Measurements from ENCODE around the gene TACSTD2. TPM values are rescaled to one million over a fixed set of nuclear protein-coding genes. Genes with fewer than 3 reads are reported as not detected.
"Not testable (repeated sequence)": the region's sequence is repeated elsewhere in the genome, so short reads cannot be mapped to it uniquely, and the experiment has no call there.

TACSTD2 gene
- total and polyA plus RNA-seq, 2 donors (not counting 1 experiment from before 2014, with no cell fraction given): not detected

GRCh38 chr1:58566339-58566738 is 10.7 kb downstream of the TACSTD2 start:
- no peak overlapping the region for H3K4me3 Mint-ChIP-seq
- no peaks in the 10 kb centered on the region for H3K79me2 ChIP-seq (ENCODE audit: control insufficient read depth, insufficient read depth, low read length)
- no peaks in the 10 kb centered on the region for H4K20me1 ChIP-seq (ENCODE audit: control insufficient read depth, insufficient read depth, low read length, poor library complexity, severe bottlenecking)
- no CpG with 5 or more reads among the region's 3 CpGs for WGBS (ENCODE audit: insufficient coverage)
- POLR2A ChIA-PET: no interaction called here
- no peak overlapping the region for H3K9ac ChIP-seq (ENCODE audit: low read length)
- H3K27me3 ChIP-seq (replicated peaks in 1 of 4; ENCODE audit: control extremely low read depth in 1 of 4, control insufficient read depth in 3 of 4, insufficient read depth in 4 of 4, low read length in 3 of 4): peaks cover 0 to 7% (median 5%) of the 10 kb centered on the region in 4 experiments
- no peaks in the 10 kb centered on the region for H3K4me1 Mint-ChIP-seq
- CTCF ChIA-PET: no interaction called here
- no peak overlapping the region for H3K27ac Mint-ChIP-seq
- H3K4me3 ChIP-seq (ENCODE audit: control extremely low read depth in 1 of 5, extremely low read depth in 1 of 5, insufficient read depth in 1 of 5, low read depth in 2 of 5, low read length in 4 of 5): no peak overlapping the region
- TF ChIP-seq EZH2 (IDR thresholded peaks at IDR 0.05; ENCODE audit: borderline replicate concordance, insufficient read depth, low read depth, low read length, poor library complexity, severe bottlenecking) (no peak), CTCF (IDR thresholded peaks at IDR 0.05) (no peak)
- H3K27me3 Mint-ChIP-seq: peaks cover 53% of the 10 kb centered on the region
- no peaks in the 10 kb centered on the region for H3K4me1 ChIP-seq (ENCODE audit: control insufficient read depth in 2 of 2, insufficient read depth in 2 of 2, low read length in 2 of 2)
- no peaks in the 10 kb centered on the region for H3K9me3 Mint-ChIP-seq (ENCODE audit: insufficient read depth)
- H3K4me2 ChIP-seq (replicated peaks; ENCODE audit: low read depth, low read length, poor library complexity, severe bottlenecking): no peak overlapping the region
- H3K9me3 ChIP-seq (ENCODE audit: control extremely low read depth in 1 of 3, control insufficient read depth in 2 of 3, insufficient read depth in 1 of 3, low read length in 2 of 3): no peaks in the 10 kb centered on the region
- H2AFZ ChIP-seq (ENCODE audit: insufficient read depth, low read depth, low read length, poor library complexity, severe bottlenecking): no peak overlapping the region
- ATAC-seq (ENCODE audit: low read depth): no peak
- intact Hi-C loops (cut with micrococcal nuclease): no loop called here
- no peak overlapping the region for H3K27ac ChIP-seq (ENCODE audit: low read length in 2 of 2)
- DNase-seq: no peak
- H3K36me3 ChIP-seq (replicated peaks in 1 of 2; ENCODE audit: control extremely low read depth in 1 of 2, control insufficient read depth in 1 of 2, extremely low read depth in 1 of 2, insufficient read depth in 2 of 2, low read length in 1 of 2): no peaks in the 10 kb centered on the region

- H3K9ac ChIP-seq (ENCODE audit: low read length); H3K9me3 ChIP-seq (ENCODE audit: control extremely low read depth in 1 of 3, control insufficient read depth in 2 of 3, insufficient read depth in 1 of 3, low read length in 2 of 3); CTCF ChIA-PET; H3K4me1 Mint-ChIP-seq; H3K27ac Mint-ChIP-seq; H3K9me3 Mint-ChIP-seq (ENCODE audit: insufficient read depth); H2AFZ ChIP-seq (ENCODE audit: insufficient read depth, low read depth, low read length, poor library complexity, severe bottlenecking); H3K36me3 ChIP-seq (replicated peaks in 1 of 2; ENCODE audit: control extremely low read depth in 1 of 2, control insufficient read depth in 1 of 2, extremely low read depth in 1 of 2, insufficient read depth in 2 of 2, low read length in 1 of 2); DNase-seq; H3K4me2 ChIP-seq (replicated peaks; ENCODE audit: low read depth, low read length, poor library complexity, severe bottlenecking); H3K4me1 ChIP-seq (ENCODE audit: control insufficient read depth in 2 of 2, insufficient read depth in 2 of 2, low read length in 2 of 2); H3K27ac ChIP-seq (ENCODE audit: low read length in 2 of 2); ATAC-seq (ENCODE audit: low read depth); H3K79me2 ChIP-seq (ENCODE audit: control insufficient read depth, insufficient read depth, low read length); H4K20me1 ChIP-seq (ENCODE audit: control insufficient read depth, insufficient read depth, low read length, poor library complexity, severe bottlenecking); POLR2A ChIA-PET; H3K27me3 ChIP-seq (replicated peaks in 1 of 4; ENCODE audit: control extremely low read depth in 1 of 4, control insufficient read depth in 3 of 4, insufficient read depth in 4 of 4, low read length in 3 of 4); H3K4me3 Mint-ChIP-seq; H3K4me3 ChIP-seq (ENCODE audit: control extremely low read depth in 1 of 5, extremely low read depth in 1 of 5, insufficient read depth in 1 of 5, low read depth in 2 of 5, low read length in 4 of 5); intact Hi-C loops (cut with micrococcal nuclease): not testable (repeated sequence)
- no CpG with 5 or more reads among the region's 1 CpG for whole genome bisulfite sequencing (ENCODE audit: insufficient coverage)
- H3K27me3 Mint-ChIP-seq: peaks cover 45% of the 10 kb centered on the region
These were observed 13.3 kb downstream of the TACSTD2 start for GRCh38 chr1:58563715-58564114.
